Lower leg skin (tissue), 3 donors: ENCODE results near the gene FASTKD3.

ENCODE experiments used
- CTCF ChIP-seq, 3 donors: fragments of 450-650 bp; IDR thresholded peaks; one replicate each; pipeline ENCODE4 v1.5.1; 2016; ENCODE audit warnings: antibody characterized with exemption in 3 of 3, mild to moderate bottlenecking in 3 of 3, moderate library complexity in 2 of 3
- POLR2A ChIP-seq, 2 donors: fragments of 450-650 bp; IDR thresholded peaks; one replicate each; pipeline ENCODE4 v1.6.1; 2016 to 2017; ENCODE audit warnings: antibody characterized with exemption in 2 of 2, mild to moderate bottlenecking in 1 of 2, moderate library complexity in 1 of 2

GRCh38 chr5:7868773-7869473, at the start of gene FASTKD3, which contains the start of gene MTRR:
- TF ChIP-seq POLR2A (IDR thresholded peaks at IDR 0.05) = no peak
- no peak for TF ChIP-seq CTCF (IDR thresholded peaks at IDR 0.05)
